OCI-LY1 (cell line): ENCODE results near the gene FAM131C.

ENCODE experiments used
- EZH2 ChIP-seq: fragments of 200-600 bp; sonication (generic), shearing (Covaris generic); IDR thresholded peaks from 2 replicates; pipeline ENCODE4 v1.8.0; 2017; ENCODE audit warnings: borderline replicate concordance, mixed run types, mild to moderate bottlenecking, antibody characterized with exemption, low read length, moderate library complexity, mixed read lengths
- TF ChIP-seq, protein P1 (sequence below): fragments of 200-600 bp; sonication (generic), shearing (Covaris generic); IDR thresholded peaks from 2 replicates; pipeline ENCODE4 v1.5.1; 2017; ENCODE audit warnings: mild to moderate bottlenecking, antibody characterized with exemption, low read length, moderate library complexity, mixed read lengths

DNA sequence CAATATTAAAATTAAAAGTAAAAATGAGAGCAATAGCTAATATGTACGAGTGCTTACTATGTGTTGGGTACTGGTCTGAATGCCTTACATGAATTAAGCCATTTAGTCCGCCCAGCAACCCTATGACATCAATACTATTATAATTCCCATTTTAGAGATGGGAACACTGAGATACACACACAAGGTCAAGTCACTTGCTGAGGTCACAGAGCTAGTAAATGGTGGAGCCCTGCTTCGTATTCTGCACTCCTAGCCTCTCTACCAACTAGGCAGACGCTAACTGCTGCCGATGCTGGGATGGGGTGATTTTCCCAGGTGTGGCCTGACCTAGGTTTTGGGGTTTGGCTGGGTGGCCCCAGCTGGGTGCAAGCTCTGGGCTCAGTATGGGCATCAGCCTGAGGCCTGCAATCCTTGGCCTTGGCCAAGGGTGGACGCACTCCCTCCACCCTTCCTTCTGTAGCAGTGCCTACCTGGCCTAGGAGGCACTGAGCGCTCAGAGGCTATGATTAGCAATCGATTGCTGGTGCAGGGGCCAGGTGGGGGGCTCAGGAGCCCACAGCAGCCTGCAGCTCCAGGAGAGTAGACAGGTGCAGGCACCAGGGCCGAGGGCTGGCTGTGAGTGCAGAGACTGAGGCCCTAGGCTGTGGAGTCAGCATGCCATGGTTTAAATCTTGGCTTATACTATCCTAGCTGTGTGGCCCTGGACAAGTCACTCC lies 2.7 kb downstream of the FAM131C start:
- TF ChIP-seq, protein P1, sequence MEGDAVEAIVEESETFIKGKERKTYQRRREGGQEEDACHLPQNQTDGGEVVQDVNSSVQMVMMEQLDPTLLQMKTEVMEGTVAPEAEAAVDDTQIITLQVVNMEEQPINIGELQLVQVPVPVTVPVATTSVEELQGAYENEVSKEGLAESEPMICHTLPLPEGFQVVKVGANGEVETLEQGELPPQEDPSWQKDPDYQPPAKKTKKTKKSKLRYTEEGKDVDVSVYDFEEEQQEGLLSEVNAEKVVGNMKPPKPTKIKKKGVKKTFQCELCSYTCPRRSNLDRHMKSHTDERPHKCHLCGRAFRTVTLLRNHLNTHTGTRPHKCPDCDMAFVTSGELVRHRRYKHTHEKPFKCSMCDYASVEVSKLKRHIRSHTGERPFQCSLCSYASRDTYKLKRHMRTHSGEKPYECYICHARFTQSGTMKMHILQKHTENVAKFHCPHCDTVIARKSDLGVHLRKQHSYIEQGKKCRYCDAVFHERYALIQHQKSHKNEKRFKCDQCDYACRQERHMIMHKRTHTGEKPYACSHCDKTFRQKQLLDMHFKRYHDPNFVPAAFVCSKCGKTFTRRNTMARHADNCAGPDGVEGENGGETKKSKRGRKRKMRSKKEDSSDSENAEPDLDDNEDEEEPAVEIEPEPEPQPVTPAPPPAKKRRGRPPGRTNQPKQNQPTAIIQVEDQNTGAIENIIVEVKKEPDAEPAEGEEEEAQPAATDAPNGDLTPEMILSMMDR: no peak
- TF ChIP-seq EZH2: no peak
